ENCODE measurements around the gene EFNA1.

DNA sequence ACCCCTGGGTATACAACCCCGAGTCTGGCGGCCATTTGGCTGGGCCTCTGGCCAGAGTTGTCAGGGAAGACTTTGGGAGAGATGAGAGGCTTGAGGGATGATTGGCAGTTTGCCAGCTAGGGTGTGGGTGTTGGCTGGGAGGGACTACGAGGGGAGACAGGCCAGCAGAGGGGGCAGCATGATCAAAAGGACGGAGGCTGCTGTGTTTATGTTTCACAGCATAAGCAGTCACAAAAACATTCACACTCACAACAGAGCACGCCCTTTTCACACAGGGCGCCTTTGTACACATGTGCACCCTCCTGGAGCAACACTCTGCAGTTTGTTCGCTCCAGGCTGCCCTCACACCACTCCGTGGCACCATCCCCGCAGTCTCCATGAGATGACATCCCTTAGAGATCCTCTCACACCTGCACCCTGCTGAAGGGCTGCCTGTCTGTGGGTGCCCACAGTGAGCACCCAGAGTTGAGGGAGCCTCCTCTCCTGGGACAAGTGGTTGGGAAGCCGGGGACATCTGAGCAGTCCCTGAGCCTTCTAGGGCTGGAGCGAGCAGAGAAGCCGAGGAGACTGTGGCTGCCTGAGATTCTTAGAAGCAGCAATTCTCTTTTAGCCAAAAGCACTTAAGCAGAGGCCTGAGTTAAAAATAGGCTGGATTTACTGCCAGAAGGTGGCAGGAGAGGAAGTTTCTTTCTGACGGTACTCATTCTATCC, 33.6 kb upstream of the EFNA1 start:
- TF ChIP-seq, protein P1, sequence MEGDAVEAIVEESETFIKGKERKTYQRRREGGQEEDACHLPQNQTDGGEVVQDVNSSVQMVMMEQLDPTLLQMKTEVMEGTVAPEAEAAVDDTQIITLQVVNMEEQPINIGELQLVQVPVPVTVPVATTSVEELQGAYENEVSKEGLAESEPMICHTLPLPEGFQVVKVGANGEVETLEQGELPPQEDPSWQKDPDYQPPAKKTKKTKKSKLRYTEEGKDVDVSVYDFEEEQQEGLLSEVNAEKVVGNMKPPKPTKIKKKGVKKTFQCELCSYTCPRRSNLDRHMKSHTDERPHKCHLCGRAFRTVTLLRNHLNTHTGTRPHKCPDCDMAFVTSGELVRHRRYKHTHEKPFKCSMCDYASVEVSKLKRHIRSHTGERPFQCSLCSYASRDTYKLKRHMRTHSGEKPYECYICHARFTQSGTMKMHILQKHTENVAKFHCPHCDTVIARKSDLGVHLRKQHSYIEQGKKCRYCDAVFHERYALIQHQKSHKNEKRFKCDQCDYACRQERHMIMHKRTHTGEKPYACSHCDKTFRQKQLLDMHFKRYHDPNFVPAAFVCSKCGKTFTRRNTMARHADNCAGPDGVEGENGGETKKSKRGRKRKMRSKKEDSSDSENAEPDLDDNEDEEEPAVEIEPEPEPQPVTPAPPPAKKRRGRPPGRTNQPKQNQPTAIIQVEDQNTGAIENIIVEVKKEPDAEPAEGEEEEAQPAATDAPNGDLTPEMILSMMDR (conservative IDR thresholded peaks at IDR 0.05), result peak; percentile 56; the same call in 1 of the 2 replicates
- no peak for TF ChIP-seq EZH2 (IDR thresholded peaks at IDR 0.05; ENCODE audit: low read depth)

All from PC-9 (cell line).